K562 (cell line): Measurements from ENCODE around the gene FAM117B. TPM values are rescaled to one million over a fixed set of nuclear protein-coding genes. Genes with fewer than 3 reads are reported as not detected.
A peak's percentile ranks its signal among the peaks of the same experiment; 100 is the strongest.

Experiments used
- DNMT1 ChIP-seq: fragments of 450-650 bp; IDR thresholded peaks from 2 replicates; pipeline ENCODE4 v1.6.1; 2016; ENCODE audit warnings: antibody characterized with exemption, mild to moderate bottlenecking
- FOXA1 ChIP-seq: fragments of 450-650 bp; IDR thresholded peaks from 2 replicates; pipeline ENCODE4 v1.6.1; 2016; ENCODE audit warnings: mild to moderate bottlenecking, borderline replicate concordance
- GTF2E2 ChIP-seq: fragments of 200-800 bp; sonication (Bioruptor generic); IDR thresholded peaks from 2 replicates; pipeline ENCODE4 v1.6.1; 2016; ENCODE audit warnings: missing genetic modification characterization, missing compliant biosample characterization
- KLF10 ChIP-seq: fragments of 250-450 bp; sonication (Bioruptor Pico); IDR thresholded peaks from 2 replicates; pipeline ENCODE4 v1.6.1; 2021; ENCODE audit warnings: matching md5 sums
- MBD2 ChIP-seq: sonication (generic); IDR thresholded peaks from 2 replicates; pipeline ENCODE4 v1.6.1; 2016; ENCODE audit warnings: low read depth, borderline replicate concordance
- MCM2 ChIP-seq: fragments of 450-650 bp; IDR thresholded peaks from 2 replicates; pipeline ENCODE4 v1.6.1; 2017; ENCODE audit warnings: low read depth, mild to moderate bottlenecking
- MXI1 ChIP-seq: IDR thresholded peaks from 2 replicates; pipeline ENCODE4 v1.6.1; 2011; ENCODE audit warnings: low read depth, mild to moderate bottlenecking, improper control_type of control experiment, low read length
- PCBP1 ChIP-seq: fragments of 200-400 bp; formaldehyde crosslinking; IDR thresholded peaks from 2 replicates; pipeline ENCODE4 v1.6.1; 2018; ENCODE audit warnings: mild to moderate bottlenecking, low read depth, low read length; ENCODE audit not compliant: poor library complexity, severe bottlenecking
- RCOR1 ChIP-seq, 2 experiments: IDR thresholded peaks; 2 replicates each; pipeline ENCODE4 v1.6.1; 2012; ENCODE audit warnings: low read depth in 2 of 2, low read length in 2 of 2, borderline replicate concordance in 1 of 2, improper control_type of control experiment in 1 of 2
- SREBF1 ChIP-seq: fragments of 150-350 bp; IDR thresholded peaks from 2 replicates; pipeline ENCODE4 v1.6.1; 2014; ENCODE audit warnings: antibody characterized with exemption, low read depth, low read length, borderline replicate concordance
- WHSC1 ChIP-seq: IDR thresholded peaks from one replicate; pipeline ENCODE4 v1.6.1; 2012; ENCODE audit warnings: low read length, control low read depth, inconsistent platforms
- ZNF318 ChIP-seq, 2 experiments: fragments of 450-650 bp; IDR thresholded peaks; 2 replicates each; pipeline ENCODE4 v1.6.1; 2016; ENCODE audit warnings: mild to moderate bottlenecking in 2 of 2, borderline replicate concordance in 1 of 2, low read depth in 1 of 2, moderate library complexity in 1 of 2
- ZNF395 ChIP-seq: fragments of 200-800 bp; sonication (Bioruptor generic); IDR thresholded peaks from 2 replicates; pipeline ENCODE4 v1.6.1; 2017; ENCODE audit warnings: missing genetic modification characterization, missing compliant biosample characterization
- polyA plus RNA-seq, 8 experiments: library from polyadenylated mRNA; depleted of rRNA in 4 of 8; stranded (reverse) in 5 of 8; unstranded in 3 of 8; fragments of >200 nt; fragmentation: Nextera tagmentation in 2 of 8; fragmentation: Illumina TruSeq in 1 of 8; extraction: Ambion mirVana in 2 of 8; extraction: Trizol in 1 of 8; gene quantifications; 2 replicates each; pipeline versions ENCODE4 v1.2.1 to v1.2.3, GENCODE V29; 2011 to 2014; ENCODE audit warnings: inconsistent platforms in 1 of 8, missing spikeins in 1 of 8
- total RNA-seq, 7 experiments: library from RNA; depleted of rRNA in 6 of 7; stranded (reverse); fragments of >200 nt in 6 of 7; fragmentation: Illumina TruSeq in 2 of 7; extraction: Trizol in 2 of 7; gene quantifications; 2 replicates each; pipeline versions ENCODE4 v1.2.1 to v1.2.3, GENCODE V29; 2011 to 2021; ENCODE audit warnings: low replicate concordance in 1 of 7
- TF ChIP-seq, protein P1 (sequence below): fragments of 150-350 bp; IDR thresholded peaks from 2 replicates; pipeline ENCODE4 v1.6.1; 2014; ENCODE audit warnings: low read depth, mild to moderate bottlenecking, low read length, borderline replicate concordance

The FAM117B gene
- total and polyA plus RNA-seq, 9 of the 15 experiments (the other 6 are each of a cell fraction or from before 2014, with no cell fraction given): 1.6 to 5.2 (median 2.6) TPM

DNA sequence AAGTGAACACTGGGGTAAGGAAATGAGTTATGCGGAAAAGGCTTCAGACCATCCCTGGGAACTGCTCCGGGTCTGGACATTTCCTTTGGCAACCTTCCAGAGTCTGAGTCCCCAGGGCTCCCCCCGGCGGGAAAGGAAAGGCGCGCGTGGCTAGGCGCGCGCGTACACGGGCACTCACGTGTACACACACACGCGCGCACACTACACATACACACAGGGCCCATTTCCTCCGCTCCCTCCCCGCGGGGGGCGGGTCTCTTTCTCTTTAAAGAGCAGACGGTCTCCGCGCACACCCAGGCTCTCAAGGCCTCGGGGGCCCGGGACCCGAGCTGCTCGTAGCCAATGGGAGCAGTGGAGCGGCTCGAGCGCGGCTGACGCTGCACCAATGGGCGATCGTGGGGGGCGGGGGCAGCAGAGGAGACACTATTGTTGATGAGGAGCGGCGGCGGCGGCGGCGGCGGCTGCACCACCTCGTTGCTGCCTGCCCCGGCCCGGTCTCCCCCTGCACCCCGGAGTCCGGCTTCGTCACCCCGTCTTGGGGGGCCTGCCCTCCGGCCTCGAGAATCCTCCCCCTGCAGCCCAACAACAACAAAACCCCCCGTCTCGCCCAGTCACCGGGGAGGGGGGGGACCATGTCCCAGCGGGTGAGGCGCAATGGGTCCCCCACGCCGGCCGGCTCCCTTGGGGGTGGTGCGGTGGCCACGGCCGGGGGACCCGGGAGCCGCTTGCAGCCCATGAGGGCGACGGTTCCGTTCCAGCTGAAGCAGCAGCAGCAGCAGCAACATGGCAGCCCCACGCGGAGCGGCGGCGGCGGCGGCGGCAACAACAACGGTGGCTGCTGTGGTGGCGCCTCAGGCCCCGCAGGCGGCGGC is at the start of gene FAM117B (continued):
- TF ChIP-seq MBD2 (peak; percentile 62), WHSC1 (no peak), RCOR1 (IDR thresholded peaks at IDR 0.05; ENCODE audit: borderline replicate concordance in 1 of 2, low read depth in 2 of 2, low read length in 2 of 2) (peak in 1 of 2 experiments; percentile 2; a peak in 1 of 4 replicates), FOXA1 (no peak), MXI1 (peak; percentile 40; the same call in 1 of the 2 replicates), KLF10 (CRISPR knock-in tag) (no peak), MCM2 (no peak), GTF2E2 (tag) (no peak), ZNF395 (CRISPR knock-in tag) (no peak), DNMT1 (no peak), SREBF1 (no peak), ZNF318 (IDR thresholded peaks at IDR 0.05; ENCODE audit: borderline replicate concordance in 1 of 2, low read depth in 1 of 2) (no peak), PCBP1 (peak; percentile 70)
- TF ChIP-seq, protein P1, sequence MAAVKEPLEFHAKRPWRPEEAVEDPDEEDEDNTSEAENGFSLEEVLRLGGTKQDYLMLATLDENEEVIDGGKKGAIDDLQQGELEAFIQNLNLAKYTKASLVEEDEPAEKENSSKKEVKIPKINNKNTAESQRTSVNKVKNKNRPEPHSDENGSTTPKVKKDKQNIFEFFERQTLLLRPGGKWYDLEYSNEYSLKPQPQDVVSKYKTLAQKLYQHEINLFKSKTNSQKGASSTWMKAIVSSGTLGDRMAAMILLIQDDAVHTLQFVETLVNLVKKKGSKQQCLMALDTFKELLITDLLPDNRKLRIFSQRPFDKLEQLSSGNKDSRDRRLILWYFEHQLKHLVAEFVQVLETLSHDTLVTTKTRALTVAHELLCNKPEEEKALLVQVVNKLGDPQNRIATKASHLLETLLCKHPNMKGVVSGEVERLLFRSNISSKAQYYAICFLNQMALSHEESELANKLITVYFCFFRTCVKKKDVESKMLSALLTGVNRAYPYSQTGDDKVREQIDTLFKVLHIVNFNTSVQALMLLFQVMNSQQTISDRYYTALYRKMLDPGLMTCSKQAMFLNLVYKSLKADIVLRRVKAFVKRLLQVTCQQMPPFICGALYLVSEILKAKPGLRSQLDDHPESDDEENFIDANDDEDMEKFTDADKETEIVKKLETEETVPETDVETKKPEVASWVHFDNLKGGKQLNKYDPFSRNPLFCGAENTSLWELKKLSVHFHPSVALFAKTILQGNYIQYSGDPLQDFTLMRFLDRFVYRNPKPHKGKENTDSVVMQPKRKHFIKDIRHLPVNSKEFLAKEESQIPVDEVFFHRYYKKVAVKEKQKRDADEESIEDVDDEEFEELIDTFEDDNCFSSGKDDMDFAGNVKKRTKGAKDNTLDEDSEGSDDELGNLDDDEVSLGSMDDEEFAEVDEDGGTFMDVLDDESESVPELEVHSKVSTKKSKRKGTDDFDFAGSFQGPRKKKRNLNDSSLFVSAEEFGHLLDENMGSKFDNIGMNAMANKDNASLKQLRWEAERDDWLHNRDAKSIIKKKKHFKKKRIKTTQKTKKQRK: no peak
